Measurements from ENCODE around the gene PSMD12.

Gene PSMD12

GRCh38 chr17:67386965-67387551 lies 20.7 kb upstream of the PSMD12 start:
- peak in 2 of 14 donors; percentile 21 to 30 for DNase-seq

- no peak for DNase-seq
Observed at GRCh38 chr17:67385122-67385988, 19.0 kb upstream of the PSMD12 start.

GRCh38 chr17:67381929-67382257 lies 15.5 kb upstream of the PSMD12 start:
- no peak for DNase-seq

- DNase-seq = peak in 5 of 14 donors; percentile 15 to 55 (median 39)
Observed at GRCh38 chr17:67379251-67379630, 12.9 kb upstream of the PSMD12 start.

- peak in 12 of 14 donors; percentile 30 to 79 (median 52) for DNase-seq
Observed at GRCh38 chr17:67378454-67379250, 12.3 kb upstream of the PSMD12 start.

- peak in 9 of 14 donors; percentile 19 to 67 (median 50) for DNase-seq
Observed at GRCh38 chr17:67377488-67378453, 11.4 kb upstream of the PSMD12 start.

GRCh38 chr17:67376737-67377487 lies 10.5 kb upstream of the PSMD12 start, which contains the start of gene PITPNC1:
PITPNC1 (plus strand) TSS chr17:67377281.
- DNase-seq = peak; percentile 21 to 89 (median 76)

GRCh38 chr17:67376415-67376736 lies 10.0 kb upstream of the PSMD12 start:
- DNase-seq = no peak

- no peak for DNase-seq
Observed at GRCh38 chr17:67375716-67376115, 9.3 kb upstream of the PSMD12 start.

- no peak for DNase-seq
Observed at GRCh38 chr17:67375054-67375427, 8.7 kb upstream of the PSMD12 start.

- peak in 13 of 14 donors; percentile 11 to 79 (median 48) for DNase-seq
Observed at GRCh38 chr17:67374329-67375053, 8.1 kb upstream of the PSMD12 start.

GRCh38 chr17:67372751-67373150 lies 6.4 kb upstream of the PSMD12 start:
- DNase-seq = no peak

GRCh38 chr17:67369676-67370075 lies 3.3 kb upstream of the PSMD12 start:
- no peak for DNase-seq

GRCh38 chr17:67365738-67366192 lies 612 bp downstream of the PSMD12 start:
- no peak for DNase-seq

GRCh38 chr17:67364847-67365737 lies 1.3 kb downstream of the PSMD12 start:
- no peak for DNase-seq

GRCh38 chr17:67362173-67362572 lies 4.2 kb downstream of the PSMD12 start:
- no peak for DNase-seq

- no peak for DNase-seq
Observed at GRCh38 chr17:67360880-67361279, 5.5 kb downstream of the PSMD12 start.

GRCh38 chr17:67359960-67360791 lies 6.2 kb downstream of the PSMD12 start:
- DNase-seq = no peak

Measured in C1 segment of cervical spinal cord (tissue), 14 donors.